Measurements from ENCODE around the gene ZNF516.

ZNF516 gene

DNA sequence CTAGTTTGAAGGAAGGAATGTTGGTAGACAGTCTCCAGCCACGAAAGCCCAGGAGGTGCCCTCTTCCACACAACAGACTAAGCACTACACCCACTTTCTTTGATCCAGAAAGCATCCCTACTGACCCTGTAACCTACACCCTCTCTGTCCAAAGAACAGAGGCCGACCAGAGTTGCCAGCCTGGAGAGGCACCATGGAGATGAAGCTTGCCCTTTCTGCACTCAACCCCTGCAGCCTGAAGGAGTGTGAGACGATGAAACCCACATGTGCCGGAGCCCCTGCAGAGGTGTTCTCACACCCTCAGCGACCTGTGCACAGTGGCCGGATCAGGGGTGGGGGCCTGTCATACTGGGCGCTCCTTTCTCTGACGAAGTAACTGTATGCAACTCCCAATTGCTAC lies 136.3 kb downstream of the ZNF516 start:
- DNase-seq, result no peak

DNA sequence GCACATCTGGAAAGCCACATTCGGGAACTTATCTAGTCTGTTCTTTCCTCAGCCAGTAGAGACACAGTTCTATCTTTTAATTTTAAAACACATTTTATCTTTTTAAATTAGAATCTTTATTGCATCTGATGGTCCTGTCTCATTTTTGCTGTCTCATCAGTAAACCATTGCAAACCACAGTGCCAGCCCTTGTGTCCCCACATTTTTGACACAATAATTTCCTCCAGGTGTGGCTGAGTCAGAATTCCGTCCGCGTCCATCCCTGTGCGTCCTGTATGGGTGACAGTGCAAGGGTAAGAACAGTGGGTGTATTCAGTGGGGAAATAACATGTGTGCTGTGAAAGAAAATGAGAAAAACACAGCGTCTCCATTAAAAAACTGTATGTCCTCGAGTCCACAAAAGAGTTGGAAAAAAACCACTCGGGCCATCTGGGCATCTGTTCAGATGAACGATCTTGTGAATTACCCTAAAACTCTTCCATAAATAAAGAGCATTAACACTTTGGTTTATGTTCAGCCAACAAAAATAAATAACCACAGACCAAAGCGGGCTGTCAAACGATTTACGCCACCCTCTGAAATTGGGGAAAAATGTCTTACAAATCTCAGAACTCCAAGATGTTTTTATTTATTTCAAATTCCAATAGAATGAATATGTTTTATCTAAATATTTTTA lies 137.3 kb downstream of the ZNF516 start:
- DNase-seq, result no peak

DNA sequence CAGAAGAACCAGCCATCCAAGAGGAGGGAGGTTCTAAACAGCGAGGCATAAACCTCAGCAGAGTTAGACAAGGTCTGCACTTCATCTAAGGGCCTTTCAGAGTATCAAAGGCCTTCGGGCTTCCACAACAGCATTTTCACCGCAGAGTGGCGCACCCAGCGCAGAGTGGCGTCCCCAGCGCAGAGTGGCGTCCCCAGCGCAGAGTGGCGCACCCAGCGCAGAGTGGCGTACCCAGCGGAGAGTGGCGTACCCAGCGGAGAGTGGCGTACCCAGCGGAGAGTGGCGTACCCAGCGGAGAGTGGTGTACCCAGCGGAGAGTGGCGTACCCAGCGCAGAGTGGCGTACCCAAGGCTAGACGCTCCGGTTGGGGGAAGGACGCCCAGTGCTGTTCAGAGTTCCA lies 137.9 kb downstream of the ZNF516 start:
- DNase-seq, result no peak

DNA sequence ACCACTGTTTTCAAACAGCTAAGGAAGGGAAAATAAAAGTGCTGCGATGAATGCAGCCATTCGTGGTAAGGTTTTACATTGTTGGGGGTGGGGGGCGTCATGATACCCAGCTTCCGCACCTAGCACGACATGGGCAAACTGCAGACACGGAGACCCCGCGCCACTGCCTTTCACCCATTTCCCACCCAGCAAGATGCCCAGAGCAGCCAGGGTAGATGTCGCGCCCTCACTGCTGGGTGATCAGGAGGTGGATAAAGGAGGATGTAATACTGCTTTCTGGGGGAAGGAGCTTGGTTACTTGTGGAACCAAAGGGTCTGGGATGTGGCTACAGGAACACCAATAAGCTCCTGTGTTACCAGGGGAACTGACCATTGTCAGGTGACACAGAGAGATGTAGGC lies 138.4 kb downstream of the ZNF516 start:
- DNase-seq, result no peak

DNA sequence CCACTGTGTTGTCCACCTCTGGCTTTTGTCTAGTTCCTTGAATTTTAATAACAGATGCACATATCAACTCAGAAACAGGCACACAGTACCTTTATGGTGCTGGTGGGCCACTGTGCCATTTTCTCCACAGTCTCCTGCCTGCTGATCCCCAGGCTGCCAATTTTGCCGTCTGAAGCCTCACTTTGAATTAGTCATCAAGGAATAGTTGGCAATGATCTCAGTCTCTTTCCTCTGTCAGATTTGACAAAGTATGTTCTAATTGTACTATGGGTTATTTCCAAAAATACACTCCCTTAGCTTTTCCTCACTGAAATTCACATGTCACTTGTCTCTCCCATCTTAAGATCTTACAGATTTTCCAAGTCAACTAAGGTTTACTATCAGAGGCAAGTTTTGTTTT lies 140.7 kb downstream of the ZNF516 start:
- no peak for DNase-seq

DNA sequence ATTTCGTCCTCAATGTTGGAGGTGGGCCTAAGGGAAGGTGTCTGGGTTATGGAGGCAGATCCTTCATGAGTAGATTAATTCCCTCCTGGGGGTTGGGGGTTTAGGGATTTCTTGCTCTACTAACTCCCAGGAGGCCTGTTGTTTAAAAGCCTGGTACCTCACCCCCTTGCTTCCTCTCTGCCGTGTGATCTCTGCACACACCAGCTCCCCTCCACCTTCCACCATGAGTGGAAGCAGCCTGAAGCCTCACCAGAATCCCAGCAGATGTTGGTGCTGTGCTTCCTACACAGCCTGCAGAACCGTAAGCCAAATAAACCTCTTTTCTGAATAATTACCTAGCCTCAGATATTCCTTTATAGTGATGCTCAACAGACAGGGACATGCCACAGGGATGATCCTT lies 141.5 kb downstream of the ZNF516 start:
- no peak for DNase-seq

DNA sequence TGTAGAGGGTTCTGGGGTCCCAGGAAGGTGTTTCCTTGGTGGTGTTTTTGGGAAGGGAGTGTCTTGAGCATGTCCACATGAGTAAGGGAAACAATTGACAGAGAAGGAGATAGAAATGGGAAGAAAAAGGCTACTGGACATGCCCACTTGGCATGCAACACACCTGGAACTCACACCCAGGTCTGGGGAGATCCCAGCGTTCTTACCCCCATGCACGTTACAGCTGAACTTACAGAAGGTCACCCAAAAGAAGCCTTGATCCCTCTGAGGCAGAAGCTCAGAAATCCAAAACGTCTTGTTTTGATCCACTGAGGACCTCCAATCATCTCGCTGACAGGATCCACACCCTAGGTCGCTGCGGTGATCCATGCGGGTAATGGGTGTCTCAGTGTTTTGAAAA lies 142.0 kb downstream of the ZNF516 start:
- no peak for DNase-seq

DNA sequence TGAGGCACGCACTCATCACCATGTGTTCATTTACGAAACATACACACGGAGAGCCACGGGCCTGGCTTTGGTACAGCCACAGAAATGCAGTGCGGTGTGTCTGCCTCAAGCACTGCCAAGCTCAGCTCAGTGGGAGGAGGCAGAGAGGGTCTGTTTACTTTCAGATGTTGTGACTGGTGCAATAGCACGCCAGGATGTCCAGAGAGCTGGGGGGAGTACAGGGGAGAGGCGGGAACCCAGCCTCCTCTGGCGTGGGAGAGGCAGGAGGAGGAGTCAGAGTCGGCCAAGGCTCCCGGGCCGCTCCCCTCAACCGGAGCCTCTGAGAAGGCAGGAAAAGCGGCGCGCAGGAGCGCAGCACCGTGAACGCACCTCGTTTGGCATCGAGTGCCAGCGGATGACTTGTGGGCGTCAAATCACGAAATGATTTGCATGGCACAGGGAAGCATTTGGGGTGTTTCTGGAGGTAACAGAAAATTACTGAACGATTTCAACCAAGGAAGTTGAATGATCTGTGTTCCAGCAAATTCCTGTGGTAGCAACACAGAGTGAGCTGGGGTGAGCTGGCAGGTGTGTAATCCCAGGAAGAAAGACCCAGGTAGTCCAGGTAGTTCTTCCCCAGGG lies 143.0 kb downstream of the ZNF516 start:
- no peak for DNase-seq

DNA sequence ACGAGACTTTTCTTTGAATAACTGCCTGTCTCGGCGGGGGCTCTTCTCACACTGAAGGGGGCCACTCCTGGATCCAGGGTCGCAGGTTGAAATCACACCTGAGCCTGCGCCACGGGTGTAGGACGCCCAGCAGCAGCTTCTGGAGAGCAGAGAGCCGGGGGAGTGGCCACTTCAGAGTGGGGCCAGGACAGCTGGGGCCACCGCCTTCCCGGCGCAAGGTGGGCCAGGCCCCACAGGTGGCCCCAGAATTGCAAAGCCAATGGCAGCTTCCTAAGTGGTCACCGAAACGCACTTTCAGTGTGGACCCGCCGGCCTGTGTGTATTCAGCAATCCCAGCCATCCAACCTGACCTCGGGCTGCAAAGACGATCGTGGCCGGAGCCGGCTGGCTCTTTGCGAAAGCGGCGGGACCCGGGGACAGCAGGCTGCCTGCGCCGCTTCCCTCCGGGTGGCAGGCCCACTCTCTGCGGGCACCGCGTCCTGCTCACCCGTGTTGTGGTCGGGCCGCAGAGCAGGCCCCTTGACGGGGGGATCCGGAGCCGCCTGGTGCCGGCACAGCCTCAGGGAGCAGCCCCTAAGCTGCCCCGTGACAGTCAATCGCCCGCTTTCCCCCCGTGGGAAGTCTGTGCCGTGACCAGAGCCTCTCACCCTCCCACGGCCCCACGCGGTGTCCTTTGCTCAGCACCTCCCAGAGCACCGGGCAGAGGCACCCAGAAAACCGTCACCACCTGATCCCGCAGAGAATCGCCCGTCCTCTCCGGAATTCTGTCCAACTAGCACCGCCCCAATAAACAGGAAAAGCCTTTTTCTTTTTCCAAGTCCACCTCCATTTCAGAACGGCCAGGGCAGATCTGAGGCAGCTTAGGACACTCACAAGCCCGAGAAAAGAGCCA lies 144.7 kb downstream of the ZNF516 start:
- no peak for DNase-seq

DNA sequence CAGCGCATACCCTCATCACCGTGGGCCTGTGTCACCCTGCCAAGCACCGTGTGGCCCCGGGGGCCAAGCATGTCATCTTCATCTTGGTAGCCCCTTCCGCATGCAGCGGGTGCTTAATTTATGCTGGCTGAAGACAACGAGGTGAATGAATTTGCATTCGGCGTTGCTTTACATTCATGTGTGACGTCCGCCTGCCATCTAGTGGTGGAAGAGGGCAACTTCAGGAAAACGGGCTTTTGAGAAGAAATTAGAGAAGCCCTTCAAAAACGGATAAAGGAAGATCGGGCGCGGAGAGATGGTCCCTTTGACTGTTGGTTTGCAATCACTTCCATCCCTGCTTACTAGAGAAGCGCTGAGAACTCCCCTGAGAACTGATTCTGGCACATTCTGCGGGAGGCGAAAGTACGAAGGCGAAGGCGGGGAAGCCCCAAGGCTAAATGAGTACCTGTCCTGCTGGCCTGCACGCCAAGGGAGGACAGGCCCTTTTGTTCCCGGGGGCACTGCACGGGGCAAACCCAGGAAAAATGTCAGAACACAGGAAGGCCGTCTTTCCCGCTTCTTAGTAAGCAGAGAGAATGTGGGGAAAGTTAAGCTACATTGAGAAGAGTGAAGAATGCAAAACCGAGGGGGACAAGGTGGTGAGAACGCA lies 145.9 kb downstream of the ZNF516 start:
- peak in 9 of 14 donors; percentile 6 to 60 (median 34) for DNase-seq

DNA sequence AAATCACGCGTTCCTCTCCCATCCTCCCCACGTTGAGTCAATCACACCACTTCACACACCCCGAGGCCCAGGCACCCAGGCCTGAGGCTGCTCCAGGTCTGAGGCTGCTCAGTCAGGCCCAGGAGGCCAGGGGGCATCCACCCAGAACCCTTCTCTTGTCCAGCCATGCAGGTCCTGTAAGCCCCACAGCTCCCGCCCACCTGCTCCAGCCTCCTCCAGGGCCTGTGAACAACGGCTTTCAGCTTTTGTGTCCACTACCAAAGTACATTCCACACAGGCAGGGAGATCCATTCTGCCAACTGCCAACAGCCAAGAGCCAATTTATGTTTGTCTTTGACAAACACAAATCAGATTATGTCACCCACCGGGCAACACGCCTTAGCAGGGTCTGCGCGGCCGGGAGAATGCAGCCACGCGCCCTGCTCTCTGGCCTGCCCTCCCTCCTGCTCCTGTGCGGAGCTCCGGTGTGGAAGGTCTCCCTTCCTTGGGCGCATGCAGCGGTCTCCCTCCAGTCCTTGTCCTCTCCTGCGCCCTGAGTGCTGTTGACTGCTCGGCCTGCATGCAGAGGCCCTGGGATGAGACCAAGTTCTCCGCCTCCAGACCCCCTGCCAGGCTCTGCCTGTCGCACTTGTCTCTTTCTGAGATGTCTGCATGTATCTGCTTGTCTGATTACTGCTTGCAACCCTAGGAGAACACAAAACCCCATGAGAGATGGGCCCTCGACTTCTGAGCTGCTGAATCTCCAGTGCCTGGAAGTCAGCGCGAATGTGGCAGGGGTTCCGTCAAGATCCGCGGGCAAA lies 146.6 kb downstream of the ZNF516 start:
- peak in 2 of 14 donors; percentile 34 to 60 for DNase-seq

DNA sequence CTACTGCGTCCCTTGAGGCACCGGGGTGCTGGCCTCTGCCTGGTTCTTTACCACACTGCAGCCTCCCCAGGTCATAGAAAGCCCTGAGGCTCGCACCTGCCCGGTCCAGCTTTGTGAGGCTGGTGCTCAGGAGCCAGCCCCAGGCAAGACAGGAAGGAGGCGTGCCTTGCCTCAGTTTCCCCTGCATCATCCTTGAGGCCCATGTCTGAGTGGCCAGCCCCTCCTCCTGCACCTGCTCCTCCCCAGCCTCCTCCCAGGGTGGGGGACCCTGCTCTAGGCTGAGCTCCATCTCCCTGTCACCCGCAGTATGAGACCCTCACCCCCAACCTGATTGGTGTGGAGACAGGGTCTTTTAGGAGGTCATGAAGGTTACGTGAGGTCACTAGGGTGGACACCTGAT lies 147.7 kb downstream of the ZNF516 start:
- no peak for DNase-seq

DNA sequence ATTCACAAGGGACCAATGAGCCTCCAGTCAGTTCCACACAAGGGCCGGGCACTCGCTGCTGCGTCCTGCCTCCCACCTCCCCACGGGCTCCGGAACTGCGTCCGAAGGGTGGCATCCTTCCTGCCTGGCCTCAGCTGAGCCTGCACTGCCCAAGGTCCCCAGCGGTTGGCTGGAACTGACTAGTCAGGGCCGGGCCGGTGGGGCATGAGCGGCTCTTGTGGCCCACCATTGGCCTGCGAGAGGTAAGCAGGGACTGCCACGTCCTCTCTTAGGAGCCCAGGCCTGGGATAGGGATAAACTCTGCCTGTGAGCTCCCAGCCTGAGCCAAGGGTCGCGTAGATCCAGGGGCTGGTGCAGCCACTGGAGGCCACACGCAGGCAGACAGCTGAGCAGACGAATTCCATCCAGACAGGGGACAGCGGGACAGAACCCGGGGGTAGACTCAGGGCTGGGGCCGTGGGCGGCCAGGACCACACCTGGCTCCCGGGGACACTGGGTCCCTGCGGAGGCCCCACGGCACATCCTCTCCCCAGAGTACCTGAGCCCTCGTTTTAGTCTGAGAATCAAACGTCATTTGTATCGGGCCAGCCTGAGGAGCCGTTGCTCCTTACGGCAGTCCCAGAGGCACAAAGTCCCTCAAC lies 148.4 kb downstream of the ZNF516 start:
- DNase-seq, result no peak

DNA sequence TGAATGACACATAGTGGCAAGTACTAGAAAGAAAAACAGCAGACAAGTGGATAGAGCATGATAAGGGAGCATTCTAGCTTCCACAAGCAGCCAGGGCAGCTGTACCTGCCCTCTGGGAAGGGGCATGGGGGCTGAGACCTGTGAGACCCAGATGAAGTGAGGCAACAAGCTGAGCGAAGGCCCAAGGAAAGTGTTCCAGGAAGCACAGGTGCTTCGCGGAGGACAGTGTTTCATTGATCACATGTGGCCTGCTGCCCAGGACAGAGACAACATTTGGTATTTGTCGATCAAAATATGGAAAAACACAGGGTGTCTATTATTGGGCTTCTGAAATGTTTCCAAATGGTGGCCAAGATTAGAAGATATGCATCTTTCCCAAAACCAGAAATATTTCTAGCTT lies 149.1 kb downstream of the ZNF516 start:
- DNase-seq, result no peak

DNA sequence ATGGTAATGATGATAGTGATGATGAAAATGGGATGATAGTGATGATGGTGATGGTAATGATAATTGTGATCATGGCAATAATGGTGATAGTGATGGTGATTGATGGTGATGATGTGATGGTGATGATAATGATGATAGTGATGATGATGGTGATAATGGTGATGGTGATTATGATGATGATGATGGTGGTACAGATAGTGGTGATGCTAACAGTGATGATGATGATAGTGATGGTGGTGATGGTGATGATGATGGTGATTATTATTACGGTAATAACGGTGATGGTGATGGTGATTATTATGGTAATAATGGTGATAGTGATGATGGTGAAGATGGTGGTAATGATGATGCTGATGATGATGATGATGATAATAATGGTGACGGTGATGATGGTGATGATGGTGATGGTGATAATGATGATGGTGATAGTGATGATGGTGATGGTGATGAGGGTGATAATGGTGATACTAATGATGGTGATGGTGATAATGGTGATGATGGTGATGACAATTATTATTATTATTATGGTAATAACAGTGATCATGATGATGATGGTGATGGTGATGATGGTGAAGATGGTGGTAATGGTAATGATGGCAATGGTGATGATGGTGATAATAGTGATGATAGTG lies 151.0 kb downstream of the ZNF516 start:
- no peak for DNase-seq

DNA sequence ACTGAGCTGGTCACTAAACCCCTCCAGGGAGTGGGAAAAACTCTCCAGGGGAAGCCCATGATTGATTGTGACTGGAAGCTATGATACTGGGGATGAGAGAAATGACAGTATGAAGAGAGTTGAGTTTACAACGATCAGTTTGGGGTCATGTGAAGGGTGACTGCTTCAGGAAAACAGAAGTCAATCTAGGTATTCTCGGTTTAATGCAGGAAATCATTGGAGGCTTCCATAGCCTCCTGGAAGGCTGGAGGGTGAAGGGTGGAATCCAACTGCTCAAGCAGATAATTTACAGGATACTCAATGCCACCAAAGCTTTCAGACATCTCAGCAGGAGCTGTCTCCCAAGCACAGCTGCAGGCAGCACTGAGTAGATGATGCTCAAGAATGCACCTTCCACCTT lies 154.6 kb downstream of the ZNF516 start:
- DNase-seq, result no peak

DNA sequence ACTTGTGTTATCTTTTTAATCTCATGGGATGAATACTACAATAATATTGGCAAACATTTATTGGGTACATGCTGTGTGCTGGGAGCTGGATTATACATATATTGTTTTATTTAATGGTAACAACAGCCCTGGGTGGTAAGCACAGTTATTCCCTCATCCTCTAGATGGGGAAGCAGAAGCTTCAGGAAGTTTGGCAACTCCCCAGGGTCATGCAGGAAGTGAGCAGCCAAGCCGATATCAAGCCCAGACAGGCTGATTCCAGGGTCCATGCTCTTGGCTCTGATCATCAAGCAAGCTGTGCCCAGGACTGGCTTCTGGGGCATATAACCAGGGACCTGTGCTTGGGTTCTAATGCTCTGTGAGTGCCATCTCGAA lies 155.8 kb downstream of the ZNF516 start:
- no peak for DNase-seq

DNA sequence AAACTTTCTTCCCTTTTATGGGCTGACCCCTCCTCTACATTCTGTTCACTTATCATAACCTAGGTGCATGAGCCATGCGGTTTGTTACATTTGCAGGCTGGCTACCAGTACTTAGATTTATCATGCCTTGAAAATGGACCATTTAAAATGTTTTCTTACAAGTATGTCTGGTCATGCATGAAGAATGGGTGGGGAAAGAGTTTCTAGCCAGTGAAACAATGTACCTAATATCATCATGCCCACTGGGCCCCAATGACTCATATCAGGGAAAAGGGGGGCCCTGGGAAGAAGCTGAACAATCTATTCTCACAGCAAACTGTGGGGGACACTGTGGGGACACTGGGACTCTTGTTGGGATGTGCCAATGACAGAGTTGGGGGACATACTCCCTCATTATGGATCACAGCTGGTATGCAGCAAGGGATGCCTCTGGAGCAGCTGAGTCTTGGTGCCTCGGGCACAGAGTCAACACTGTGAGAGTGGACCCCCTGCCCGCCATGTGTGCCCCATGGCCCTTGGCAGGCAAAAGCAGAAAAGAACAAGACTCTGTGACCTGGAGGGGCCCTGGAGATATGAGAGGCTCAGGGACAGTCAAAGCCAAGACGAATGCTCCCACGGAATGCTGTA lies 156.3 kb downstream of the ZNF516 start:
- DNase-seq, result no peak

DNA sequence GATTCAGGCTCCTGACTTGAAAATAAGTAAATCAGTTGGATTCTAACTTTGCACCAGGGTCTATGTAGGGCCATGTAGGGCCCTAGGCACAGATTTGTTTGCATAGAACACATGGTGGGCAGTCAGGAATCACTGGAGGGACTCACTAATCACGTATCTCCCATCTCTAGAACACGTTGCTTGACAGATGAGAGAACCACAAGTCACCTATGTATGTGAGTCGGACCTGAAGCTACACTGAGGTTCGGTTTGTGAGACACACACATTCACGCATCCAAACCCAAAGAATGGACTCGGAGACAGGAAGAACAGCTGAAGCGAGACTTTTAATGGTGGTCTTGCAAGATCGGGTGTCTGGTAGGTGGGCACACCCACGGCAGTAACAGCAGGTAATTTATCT lies 157.0 kb downstream of the ZNF516 start:
- no peak for DNase-seq

DNA sequence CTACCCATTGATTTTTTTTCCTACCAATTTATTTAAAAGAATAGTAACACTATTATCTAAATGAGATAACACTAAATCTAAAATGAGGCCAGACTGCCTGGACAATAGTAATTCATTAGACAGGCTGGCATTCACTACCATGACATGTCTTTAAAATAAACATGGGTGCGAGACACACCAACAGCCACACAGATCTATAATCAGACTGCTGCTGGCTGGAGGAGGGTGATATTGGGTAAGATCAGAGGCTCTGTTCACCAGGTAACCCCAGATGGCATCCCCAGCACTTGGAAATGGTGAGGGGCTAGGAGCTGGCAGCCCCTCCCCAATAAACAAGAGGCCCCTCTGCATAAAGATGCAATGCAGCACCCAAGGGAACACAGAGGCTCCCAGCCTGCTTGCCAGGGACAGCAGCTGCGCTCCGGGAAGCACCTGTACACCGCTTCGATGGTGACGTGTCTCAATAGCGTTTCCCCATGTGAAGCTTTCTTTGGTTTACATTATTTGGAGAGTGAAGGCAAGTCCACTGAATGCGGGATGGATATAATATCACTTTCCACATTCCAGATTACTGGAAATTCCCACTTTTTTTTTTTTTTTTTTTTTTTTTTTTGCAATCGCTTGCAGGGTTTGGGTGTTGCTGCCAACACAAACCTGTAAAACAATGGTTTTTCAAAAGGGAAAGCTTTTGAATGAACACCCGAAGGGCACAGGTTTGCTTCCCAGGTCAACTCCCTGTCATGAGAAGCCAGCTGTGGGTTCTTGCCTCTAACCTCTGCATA lies 159.0 kb downstream of the ZNF516 start:
- no peak for DNase-seq

All from C1 segment of cervical spinal cord (tissue), 14 donors.